ENCODE data around the gene ASIC3. TPM values are rescaled to one million over a fixed set of nuclear protein-coding genes. Genes with fewer than 3 reads are reported as not detected.

Gene ASIC3
- total and polyA plus RNA-seq, 2 experiments from 2014 or later = 6.8 to 9.8 TPM

Other genes with a start within 250 kb of the ASIC3 start
- gene TMEM176B, start 248.2 kb upstream of the ASIC3 start, total RNA-seq = 25.6 and 30.6 TPM in 2 replicates
- gene TMEM176B, start 248.2 kb upstream of the ASIC3 start, polyA plus RNA-seq = 37.9 and 41.8 TPM in 2 replicates
- gene TMEM176A, start 247.8 kb upstream of the ASIC3 start, total RNA-seq = 18.2 and 19.1 TPM in 2 replicates
- 32.1 and 35.7 TPM in 2 replicates for gene TMEM176A, start 247.8 kb upstream of the ASIC3 start, polyA plus RNA-seq
- 0.06 TPM in 1 of 2 replicates, not detected in the other for gene AOC1, start 196.0 kb upstream of the ASIC3 start, total RNA-seq
- not detected in 2 replicates for gene AOC1, start 196.0 kb upstream of the ASIC3 start, polyA plus RNA-seq
- gene KCNH2, start 70.2 kb upstream of the ASIC3 start, total RNA-seq = 91.5 and 110 TPM in 2 replicates
- 48.0 and 64.2 TPM in 2 replicates for gene KCNH2, start 70.2 kb upstream of the ASIC3 start, polyA plus RNA-seq
- 19.7 and 20.3 TPM in 2 replicates for gene NOS3, start 57.5 kb upstream of the ASIC3 start, total RNA-seq
- gene NOS3, start 57.5 kb upstream of the ASIC3 start, polyA plus RNA-seq = 13.1 and 16.3 TPM in 2 replicates
- gene ATG9B, start 24.0 kb upstream of the ASIC3 start, total RNA-seq = 7.1 and 8.4 TPM in 2 replicates
- gene ATG9B, start 24.0 kb upstream of the ASIC3 start, polyA plus RNA-seq = 13.0 and 22.7 TPM in 2 replicates
- 27.2 and 29.2 TPM in 2 replicates for gene ABCB8, start 20.1 kb upstream of the ASIC3 start, total RNA-seq
- gene ABCB8, start 20.1 kb upstream of the ASIC3 start, polyA plus RNA-seq = 18.4 and 20.4 TPM in 2 replicates
- gene CDK5, start 9.4 kb downstream of the ASIC3 start, total RNA-seq = 17.8 and 35.6 TPM in 2 replicates
- gene CDK5, start 9.4 kb downstream of the ASIC3 start, polyA plus RNA-seq = 24.4 and 56.8 TPM in 2 replicates
- 269 and 288 TPM in 2 replicates for gene SLC4A2, start 11.1 kb downstream of the ASIC3 start, total RNA-seq
- gene SLC4A2, start 11.1 kb downstream of the ASIC3 start, polyA plus RNA-seq = 118 and 144 TPM in 2 replicates
- 165 and 175 TPM in 2 replicates for gene FASTK, start 32.3 kb downstream of the ASIC3 start, total RNA-seq
- gene FASTK, start 32.3 kb downstream of the ASIC3 start, polyA plus RNA-seq = 145 and 227 TPM in 2 replicates
- gene TMUB1, start 35.0 kb downstream of the ASIC3 start, total RNA-seq = 83.4 and 93.9 TPM in 2 replicates
- gene TMUB1, start 35.0 kb downstream of the ASIC3 start, polyA plus RNA-seq = 63.0 and 74.9 TPM in 2 replicates
- 66.4 and 115 TPM in 2 replicates for gene AGAP3, start 37.9 kb downstream of the ASIC3 start, total RNA-seq
- gene AGAP3, start 37.9 kb downstream of the ASIC3 start, polyA plus RNA-seq = 106 and 124 TPM in 2 replicates
- gene GBX1, start 119.2 kb downstream of the ASIC3 start, total RNA-seq = 0.36 and 1.6 TPM in 2 replicates
- 1.1 and 1.3 TPM in 2 replicates for gene GBX1, start 119.2 kb downstream of the ASIC3 start, polyA plus RNA-seq
- gene ASB10, start 138.7 kb downstream of the ASIC3 start, total RNA-seq = 1.0 and 1.4 TPM in 2 replicates
- 0.57 TPM in 1 of 2 replicates, not detected in the other for gene ASB10, start 138.7 kb downstream of the ASIC3 start, polyA plus RNA-seq
- not detected in 2 replicates for gene H2BK1, start 162.0 kb downstream of the ASIC3 start, total RNA-seq
- not detected in 2 replicates for gene H2BK1, start 162.0 kb downstream of the ASIC3 start, polyA plus RNA-seq
- gene ABCF2, start 178.7 kb downstream of the ASIC3 start, total RNA-seq = 34.3 and 38.1 TPM in 2 replicates
- 32.7 and 32.9 TPM in 2 replicates for gene ABCF2, start 178.7 kb downstream of the ASIC3 start, polyA plus RNA-seq
- gene CHPF2, start 184.0 kb downstream of the ASIC3 start, total RNA-seq = 37.0 and 45.5 TPM in 2 replicates
- 26.9 and 31.7 TPM in 2 replicates for gene CHPF2, start 184.0 kb downstream of the ASIC3 start, polyA plus RNA-seq
- gene SMARCD3, start 200.2 kb downstream of the ASIC3 start, total RNA-seq = 180 and 191 TPM in 2 replicates
- 237 and 238 TPM in 2 replicates for gene SMARCD3, start 200.2 kb downstream of the ASIC3 start, polyA plus RNA-seq